Activated CD8-positive, alpha-beta T cell treated with anti-CD3 and anti-CD28 coated beads for 36 hours (primary cell): ENCODE data around the gene EIF4A2. TPM values are rescaled to one million over a fixed set of nuclear protein-coding genes. Genes with fewer than 3 reads are reported as not detected.

Experiments
- ATAC-seq: fragments of 200-7000 bp; cut with Tn5 transposase; one replicate; pipeline ENCODE4 v1.10.0; 2021; ENCODE audit warnings: mild to moderate bottlenecking, moderate library complexity
- CTCF ChIA-PET: fragments of 350-600 bp; sonication (Branson Sonifier 250); formaldehyde crosslinking; loops from one replicate; lab custom pipeline; 2021; ENCODE audit warnings: antibody characterized with exemption; lab: Charles Lee
- POLR2A ChIA-PET: fragments of 350-600 bp; sonication (Branson Sonifier 250); formaldehyde crosslinking; loops from one replicate; lab custom pipeline; 2021; ENCODE audit warnings: antibody characterized with exemption; lab: Charles Lee
- DNase-seq: peaks from one replicate; pipeline ENCODE4 v3.0.0-alpha.2; 2020
- H3K27ac Mint-ChIP-seq: one replicate; pipeline ENCODE4 v1.8.0; 2021; ENCODE audit warnings: mild to moderate bottlenecking, mixed read lengths
- H3K27me3 Mint-ChIP-seq: one replicate; pipeline ENCODE4 v1.8.0; 2021; ENCODE audit warnings: mixed read lengths
- H3K36me3 Mint-ChIP-seq: one replicate; pipeline ENCODE4 v1.8.0; 2021; ENCODE audit warnings: low read depth, mixed read lengths
- H3K4me1 Mint-ChIP-seq: one replicate; pipeline ENCODE4 v1.8.0; 2021; ENCODE audit warnings: low read depth, mixed read lengths
- H3K4me3 Mint-ChIP-seq: one replicate; pipeline ENCODE4 v1.8.0; 2021; ENCODE audit warnings: mild to moderate bottlenecking, moderate library complexity, mixed read lengths
- H3K9me3 Mint-ChIP-seq: one replicate; pipeline ENCODE4 v1.8.0; 2021; ENCODE audit warnings: mixed read lengths
- intact Hi-C: fragments of 100-400 bp; cut with micrococcal nuclease; formaldehyde crosslinking; loops from one replicate; pipeline ENCODE4 v1.10.0; 2022
- total RNA-seq, 2 experiments: library from RNA; stranded (reverse); gene quantifications; one replicate each; pipeline ENCODE4 v1.2.3, GENCODE V29; 2021
- TF ChIP-seq, protein P1 (sequence below): fragments of 200-600 bp; IDR thresholded peaks from one replicate; pipeline ENCODE4 v1.8.0; 2022; ENCODE audit warnings: antibody characterized with exemption, mild to moderate bottlenecking

EIF4A2 gene
- total RNA-seq, 2 experiments from 2014 or later: 450 to 466 TPM

DNA sequence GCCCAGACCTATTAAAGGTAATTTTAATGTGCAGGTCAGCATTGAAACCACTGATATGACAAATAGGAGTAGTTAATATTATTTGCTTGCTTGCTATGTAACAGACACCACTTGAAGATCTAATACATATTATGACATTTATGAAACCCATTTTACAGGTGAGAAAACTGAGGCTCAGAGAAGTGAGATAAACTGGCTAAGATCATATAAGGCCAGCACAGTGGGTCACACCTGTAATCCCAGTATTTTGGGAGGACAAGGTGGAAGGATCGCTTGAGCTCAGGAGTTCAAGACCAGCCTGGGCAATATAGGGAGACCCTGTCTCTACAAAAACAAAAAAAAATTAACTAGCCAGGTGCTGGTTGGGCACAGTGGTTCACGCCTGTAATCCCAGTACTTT, 33.1 kb upstream of the EIF4A2 start:
- peaks cover 9% of the 10 kb centered on the region for H3K4me1 Mint-ChIP-seq
- H3K9me3 Mint-ChIP-seq: no peaks in the 10 kb centered on the region
- ChIA-PET POLR2A (interaction anchor here (1.2 kb wide), 1 partner anchor 34 kb away, joined by 4 read pairs; no protein-coding TSS in a partner anchor), CTCF (no interaction called here)
- ATAC-seq (no peak), DNase-seq (no peak)
- TF ChIP-seq, protein P1, sequence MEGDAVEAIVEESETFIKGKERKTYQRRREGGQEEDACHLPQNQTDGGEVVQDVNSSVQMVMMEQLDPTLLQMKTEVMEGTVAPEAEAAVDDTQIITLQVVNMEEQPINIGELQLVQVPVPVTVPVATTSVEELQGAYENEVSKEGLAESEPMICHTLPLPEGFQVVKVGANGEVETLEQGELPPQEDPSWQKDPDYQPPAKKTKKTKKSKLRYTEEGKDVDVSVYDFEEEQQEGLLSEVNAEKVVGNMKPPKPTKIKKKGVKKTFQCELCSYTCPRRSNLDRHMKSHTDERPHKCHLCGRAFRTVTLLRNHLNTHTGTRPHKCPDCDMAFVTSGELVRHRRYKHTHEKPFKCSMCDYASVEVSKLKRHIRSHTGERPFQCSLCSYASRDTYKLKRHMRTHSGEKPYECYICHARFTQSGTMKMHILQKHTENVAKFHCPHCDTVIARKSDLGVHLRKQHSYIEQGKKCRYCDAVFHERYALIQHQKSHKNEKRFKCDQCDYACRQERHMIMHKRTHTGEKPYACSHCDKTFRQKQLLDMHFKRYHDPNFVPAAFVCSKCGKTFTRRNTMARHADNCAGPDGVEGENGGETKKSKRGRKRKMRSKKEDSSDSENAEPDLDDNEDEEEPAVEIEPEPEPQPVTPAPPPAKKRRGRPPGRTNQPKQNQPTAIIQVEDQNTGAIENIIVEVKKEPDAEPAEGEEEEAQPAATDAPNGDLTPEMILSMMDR: no peak
- no peaks in the 10 kb centered on the region for H3K27me3 Mint-ChIP-seq
- H3K36me3 Mint-ChIP-seq: peaks cover under 1% of the 10 kb centered on the region
- intact Hi-C loops: no loop called here
- no peak overlapping the region for H3K4me3 Mint-ChIP-seq
- no peak overlapping the region for H3K27ac Mint-ChIP-seq

DNA sequence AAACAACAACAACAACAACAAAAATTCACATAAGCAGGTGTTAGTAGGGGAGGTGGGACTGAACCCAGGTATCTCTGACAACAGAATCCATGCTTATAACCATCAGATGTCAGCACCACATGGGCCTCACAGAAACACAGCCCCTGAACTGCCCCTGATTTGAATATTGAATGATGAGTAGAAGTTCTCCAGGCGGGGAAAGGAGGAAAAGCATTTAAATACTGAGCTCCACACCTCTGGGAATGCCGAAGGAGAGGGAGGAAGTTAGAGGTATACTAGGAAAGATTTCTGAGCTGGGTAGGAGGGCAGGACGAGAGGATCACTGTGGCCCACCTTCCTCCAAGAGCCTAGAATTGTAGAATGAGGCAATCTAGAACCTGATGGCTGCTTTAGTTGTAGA, 31.9 kb upstream of the EIF4A2 start:
- no peaks in the 10 kb centered on the region for H3K36me3 Mint-ChIP-seq
- no peak overlapping the region for H3K4me3 Mint-ChIP-seq
- ATAC-seq (no peak), DNase-seq (no peak)
- TF ChIP-seq, protein P1: no peak
- no peaks in the 10 kb centered on the region for H3K27me3 Mint-ChIP-seq
- H3K4me1 Mint-ChIP-seq: peaks cover 6% of the 10 kb centered on the region
- no peaks in the 10 kb centered on the region for H3K9me3 Mint-ChIP-seq
- ChIA-PET CTCF (no interaction called here), POLR2A (no interaction called here)
- intact Hi-C loops: no loop called here
- no peak overlapping the region for H3K27ac Mint-ChIP-seq

DNA sequence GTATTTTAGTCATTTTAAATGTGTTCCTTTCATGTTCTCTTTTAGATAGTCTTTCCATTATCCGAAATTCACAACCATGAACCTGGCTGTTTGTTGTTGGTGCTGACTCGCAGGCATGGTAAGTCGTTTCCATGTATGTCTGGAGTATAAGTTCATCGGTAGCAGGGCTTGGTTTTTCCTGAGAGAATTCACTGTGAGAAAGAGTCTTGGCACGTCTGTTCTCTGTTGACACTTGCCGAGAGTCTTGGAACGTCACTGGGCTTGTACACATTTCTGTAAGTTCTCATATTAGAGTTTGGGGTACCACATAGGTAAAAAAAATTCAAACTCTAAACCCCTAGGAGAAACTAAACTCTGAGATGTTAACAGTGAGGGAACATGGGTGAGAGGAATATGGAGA, 29.4 kb upstream of the EIF4A2 start:
- H3K27me3 Mint-ChIP-seq: no peaks in the 10 kb centered on the region
- ChIA-PET POLR2A (no interaction called here), CTCF (no interaction called here)
- TF ChIP-seq, protein P1: no peak
- DNase-seq: no peak
- no peak overlapping the region for H3K27ac Mint-ChIP-seq
- H3K4me1 Mint-ChIP-seq: peaks cover 6% of the 10 kb centered on the region
- H3K36me3 Mint-ChIP-seq: no peaks in the 10 kb centered on the region
- H3K9me3 Mint-ChIP-seq: no peaks in the 10 kb centered on the region
- ATAC-seq: no peak
- intact Hi-C loops: no loop called here
- H3K4me3 Mint-ChIP-seq: no peak overlapping the region

DNA sequence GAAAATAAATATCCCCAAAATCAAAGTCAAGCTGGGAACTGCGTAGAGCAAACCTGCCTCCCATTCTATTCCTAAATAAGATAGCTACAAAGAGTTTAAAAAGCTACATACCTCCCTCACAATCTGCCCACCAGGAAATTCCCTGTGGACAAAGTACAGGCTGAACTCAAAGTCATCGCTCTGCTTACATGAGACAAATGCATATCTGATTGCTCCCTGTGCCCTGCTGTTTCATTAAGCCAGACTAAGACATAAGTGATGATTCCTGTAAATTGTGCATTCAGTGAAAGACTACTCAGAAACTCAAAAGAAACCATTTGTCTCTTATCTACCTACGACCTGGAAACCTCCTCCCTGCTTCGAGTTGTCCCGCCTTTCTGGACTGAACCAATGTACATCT, 28.5 kb upstream of the EIF4A2 start:
- intact Hi-C loops: no loop called here
- Mint-ChIP-seq H3K4me3 (no peak overlapping the region), H3K36me3 (no peaks in the 10 kb centered on the region)

DNA sequence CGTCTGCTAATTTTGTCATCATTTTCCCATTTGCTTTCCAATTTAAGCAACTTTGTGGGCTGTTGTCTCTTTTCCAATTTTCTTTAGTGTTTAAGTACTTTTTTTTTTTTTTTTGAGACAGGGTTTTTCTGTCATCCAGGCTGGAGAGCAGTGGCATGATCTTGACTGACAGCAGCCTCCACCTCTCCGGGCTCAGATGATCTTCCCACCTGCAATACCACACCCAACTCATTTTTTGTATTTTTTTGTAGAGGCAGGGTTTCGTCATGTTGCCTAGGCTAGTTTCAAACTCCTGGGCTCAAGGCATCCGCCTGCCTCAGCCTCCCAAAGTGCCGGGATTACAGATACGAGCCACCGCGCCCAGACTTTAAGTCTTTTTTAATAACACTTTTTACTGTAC, 26.2 kb upstream of the EIF4A2 start:
- TF ChIP-seq, protein P1: no peak
- H3K4me3 Mint-ChIP-seq: no peak overlapping the region
- peaks cover 6% of the 10 kb centered on the region for H3K36me3 Mint-ChIP-seq
- no peak overlapping the region for H3K27ac Mint-ChIP-seq
- intact Hi-C loops: no loop called here
- H3K4me1 Mint-ChIP-seq: peaks cover 10% of the 10 kb centered on the region
- H3K27me3 Mint-ChIP-seq: no peaks in the 10 kb centered on the region
- no peak for DNase-seq
- ChIA-PET POLR2A (interaction anchor here (1.4 kb wide), 1 partner anchor 27 kb away, joined by 9 read pairs; the partner anchor contains the start of gene EIF4A2), CTCF (no interaction called here)
- H3K9me3 Mint-ChIP-seq: no peaks in the 10 kb centered on the region
- ATAC-seq: no peak

More for the DNA sequence above, 28.5 kb upstream of the EIF4A2 start:
- POLR2A ChIA-PET: interaction anchor here (1.4 kb wide), 1 partner anchor 9 kb away, joined by 3 read pairs; no protein-coding TSS in a partner anchor
- ATAC-seq (no peak), DNase-seq (no peak)
- H3K9me3 Mint-ChIP-seq: no peaks in the 10 kb centered on the region
- H3K27me3 Mint-ChIP-seq: no peaks in the 10 kb centered on the region
- CTCF ChIA-PET: no interaction called here
- H3K4me1 Mint-ChIP-seq: peaks cover 6% of the 10 kb centered on the region
- H3K27ac Mint-ChIP-seq: no peak overlapping the region
- TF ChIP-seq, protein P1: no peak
